ENCODE measurements around the gene CDV3.

Gene CDV3

DNA sequence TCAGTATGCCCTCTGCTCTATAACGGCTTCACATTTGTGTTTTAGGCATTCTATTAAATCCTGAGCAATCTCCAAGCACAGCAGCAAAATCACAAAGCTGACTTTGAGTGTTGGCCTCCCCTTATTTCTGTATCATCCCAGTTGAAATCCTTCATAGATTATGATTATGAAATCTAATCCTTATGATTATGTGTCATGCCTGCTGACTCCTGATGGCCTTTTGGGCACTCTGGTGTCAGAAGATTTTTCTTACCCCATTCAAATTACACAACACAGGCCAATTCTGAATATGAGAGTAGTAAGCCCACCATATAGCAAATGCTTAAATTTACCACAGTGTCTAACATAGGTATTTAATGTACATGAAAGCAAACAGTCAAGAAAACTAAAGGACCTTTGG lies 34.3 kb downstream of the CDV3 start:
- Histone ChIP-seq H3K4me1 (ENCODE audit: insufficient read depth, low read length) (no peaks in the 10 kb centered on the region), H3K4me2 (ENCODE audit: insufficient read depth, low read length) (no peak overlapping the region), H3K36me3 (ENCODE audit: insufficient read depth, low read length) (peaks cover 88% of the 10 kb centered on the region), H3K9me3 (ENCODE audit: insufficient read depth, low read length, severe bottlenecking) (no peaks in the 10 kb centered on the region), H3K9ac (ENCODE audit: low read depth, low read length) (no peak overlapping the region), H2AFZ (ENCODE audit: low read depth, low read length) (no peak overlapping the region), H4K20me1 (ENCODE audit: insufficient read depth, low read length) (no peaks in the 10 kb centered on the region), H3K79me2 (ENCODE audit: insufficient read depth, low read length) (peaks cover 2% of the 10 kb centered on the region; the same call in 1 of the 2 replicates), H3K27ac (ENCODE audit: low read length) (no peak overlapping the region), H3K27me3 (ENCODE audit: insufficient read depth, low read length, poor library complexity) (no peaks in the 10 kb centered on the region), H3K4me3 (ENCODE audit: low read depth in 1 of 2, low read length in 2 of 2) (no peak overlapping the region)
- no peak for ATAC-seq (ENCODE audit: insufficient read depth, low read depth)
- DNase-seq = no peak
- TF ChIP-seq, protein P1, sequence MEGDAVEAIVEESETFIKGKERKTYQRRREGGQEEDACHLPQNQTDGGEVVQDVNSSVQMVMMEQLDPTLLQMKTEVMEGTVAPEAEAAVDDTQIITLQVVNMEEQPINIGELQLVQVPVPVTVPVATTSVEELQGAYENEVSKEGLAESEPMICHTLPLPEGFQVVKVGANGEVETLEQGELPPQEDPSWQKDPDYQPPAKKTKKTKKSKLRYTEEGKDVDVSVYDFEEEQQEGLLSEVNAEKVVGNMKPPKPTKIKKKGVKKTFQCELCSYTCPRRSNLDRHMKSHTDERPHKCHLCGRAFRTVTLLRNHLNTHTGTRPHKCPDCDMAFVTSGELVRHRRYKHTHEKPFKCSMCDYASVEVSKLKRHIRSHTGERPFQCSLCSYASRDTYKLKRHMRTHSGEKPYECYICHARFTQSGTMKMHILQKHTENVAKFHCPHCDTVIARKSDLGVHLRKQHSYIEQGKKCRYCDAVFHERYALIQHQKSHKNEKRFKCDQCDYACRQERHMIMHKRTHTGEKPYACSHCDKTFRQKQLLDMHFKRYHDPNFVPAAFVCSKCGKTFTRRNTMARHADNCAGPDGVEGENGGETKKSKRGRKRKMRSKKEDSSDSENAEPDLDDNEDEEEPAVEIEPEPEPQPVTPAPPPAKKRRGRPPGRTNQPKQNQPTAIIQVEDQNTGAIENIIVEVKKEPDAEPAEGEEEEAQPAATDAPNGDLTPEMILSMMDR (IDR thresholded peaks at IDR 0.05; ENCODE audit: borderline replicate concordance, extremely low read depth, low read length, poor library complexity, severe bottlenecking) = no peak
- no peak for TF ChIP-seq EZH2 (IDR thresholded peaks at IDR 0.05; ENCODE audit: borderline replicate concordance, low read depth, low read length, severe bottlenecking)

DNA sequence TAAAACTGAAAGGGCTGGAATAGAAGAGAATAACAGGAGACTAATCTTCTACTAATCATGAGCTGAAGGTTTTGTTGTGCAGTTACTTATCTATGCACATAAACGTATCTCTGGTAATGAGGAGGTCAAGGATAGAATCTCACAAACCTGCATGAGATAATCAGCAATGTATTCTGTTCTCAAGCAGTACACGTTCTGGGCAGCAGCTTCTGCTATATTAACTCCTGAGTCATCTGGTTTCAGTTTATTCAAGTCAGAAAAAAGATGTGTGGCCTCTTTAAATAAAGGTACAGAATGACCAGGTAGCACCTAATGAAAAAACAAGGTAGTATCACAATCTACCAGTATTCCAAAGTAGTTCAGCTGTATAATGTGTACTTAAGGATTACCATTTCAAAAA lies 34.9 kb downstream of the CDV3 start:
- H3K27ac ChIP-seq (ENCODE audit: low read length) = no peak overlapping the region
- no peaks in the 10 kb centered on the region for H4K20me1 ChIP-seq (ENCODE audit: insufficient read depth, low read length)
- no peak for ATAC-seq (ENCODE audit: insufficient read depth, low read depth)
- H3K4me1 ChIP-seq (ENCODE audit: insufficient read depth, low read length) = no peaks in the 10 kb centered on the region
- no peaks in the 10 kb centered on the region for H3K9me3 ChIP-seq (ENCODE audit: insufficient read depth, low read length, severe bottlenecking)
- peaks cover 2% of the 10 kb centered on the region; the same call in 1 of the 2 replicates for H3K79me2 ChIP-seq (ENCODE audit: insufficient read depth, low read length)
- no peak overlapping the region for H3K9ac ChIP-seq (ENCODE audit: low read depth, low read length)
- H3K36me3 ChIP-seq (ENCODE audit: insufficient read depth, low read length) = peaks cover 92% of the 10 kb centered on the region
- no peak for TF ChIP-seq EZH2 (IDR thresholded peaks at IDR 0.05; ENCODE audit: borderline replicate concordance, low read depth, low read length, severe bottlenecking)
- TF ChIP-seq, protein P1 (IDR thresholded peaks at IDR 0.05; ENCODE audit: borderline replicate concordance, extremely low read depth, low read length, poor library complexity, severe bottlenecking) = no peak
- H3K4me3 ChIP-seq (ENCODE audit: low read depth in 1 of 2, low read length in 2 of 2) = no peak overlapping the region
- H2AFZ ChIP-seq (ENCODE audit: low read depth, low read length) = no peak overlapping the region
- H3K27me3 ChIP-seq (ENCODE audit: insufficient read depth, low read length, poor library complexity) = no peaks in the 10 kb centered on the region
- no peak for DNase-seq
- H3K4me2 ChIP-seq (ENCODE audit: insufficient read depth, low read length) = no peak overlapping the region

DNA sequence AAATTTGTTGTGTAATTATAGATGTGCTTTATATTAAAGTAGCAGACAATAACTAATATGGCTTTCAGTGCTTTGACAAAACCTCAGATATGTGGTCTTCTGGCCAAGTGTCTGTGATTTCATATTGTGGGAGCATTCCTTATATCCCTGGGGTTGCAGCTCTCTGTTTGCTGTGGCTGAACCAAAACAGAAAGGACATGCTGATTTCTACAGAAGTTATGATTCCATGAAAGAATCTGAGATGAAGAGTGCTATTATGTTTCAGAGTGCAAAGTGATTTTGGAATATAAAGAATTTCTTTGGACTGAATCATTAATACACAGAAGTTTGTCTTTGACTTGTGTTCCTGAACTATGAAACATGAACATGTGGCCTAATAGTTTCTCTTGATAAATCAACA lies 36.5 kb downstream of the CDV3 start:
- ATAC-seq (ENCODE audit: insufficient read depth, low read depth) = no peak
- DNase-seq = no peak

More for the DNA sequence above, 36.5 kb downstream of the CDV3 start:
- H3K27me3 ChIP-seq (ENCODE audit: insufficient read depth, low read length, poor library complexity) = no peaks in the 10 kb centered on the region
- H2AFZ ChIP-seq (ENCODE audit: low read depth, low read length) = no peak overlapping the region
- no peaks in the 10 kb centered on the region for H4K20me1 ChIP-seq (ENCODE audit: insufficient read depth, low read length)
- no peak overlapping the region for H3K9ac ChIP-seq (ENCODE audit: low read depth, low read length)
- H3K4me2 ChIP-seq (ENCODE audit: insufficient read depth, low read length) = no peak overlapping the region
- no peak overlapping the region for H3K27ac ChIP-seq (ENCODE audit: low read length)
- TF ChIP-seq, protein P1 (IDR thresholded peaks at IDR 0.05; ENCODE audit: borderline replicate concordance, extremely low read depth, low read length, poor library complexity, severe bottlenecking) = no peak
- no peak for TF ChIP-seq EZH2 (IDR thresholded peaks at IDR 0.05; ENCODE audit: borderline replicate concordance, low read depth, low read length, severe bottlenecking)
- no peaks in the 10 kb centered on the region; the same call in 1 of the 2 replicates for H3K79me2 ChIP-seq (ENCODE audit: insufficient read depth, low read length)
- H3K36me3 ChIP-seq (ENCODE audit: insufficient read depth, low read length) = peaks cover 91% of the 10 kb centered on the region
- no peaks in the 10 kb centered on the region for H3K4me1 ChIP-seq (ENCODE audit: insufficient read depth, low read length)
- H3K9me3 ChIP-seq (ENCODE audit: insufficient read depth, low read length, severe bottlenecking) = no peaks in the 10 kb centered on the region
- no peak overlapping the region for H3K4me3 ChIP-seq (ENCODE audit: low read depth in 1 of 2, low read length in 2 of 2)
